ENCODE data around the gene SGSM1.
"Not testable (repeated sequence)": the region's sequence is repeated elsewhere in the genome, so short reads cannot be mapped to it uniquely, and the experiment has no call there.

Gene SGSM1

DNA sequence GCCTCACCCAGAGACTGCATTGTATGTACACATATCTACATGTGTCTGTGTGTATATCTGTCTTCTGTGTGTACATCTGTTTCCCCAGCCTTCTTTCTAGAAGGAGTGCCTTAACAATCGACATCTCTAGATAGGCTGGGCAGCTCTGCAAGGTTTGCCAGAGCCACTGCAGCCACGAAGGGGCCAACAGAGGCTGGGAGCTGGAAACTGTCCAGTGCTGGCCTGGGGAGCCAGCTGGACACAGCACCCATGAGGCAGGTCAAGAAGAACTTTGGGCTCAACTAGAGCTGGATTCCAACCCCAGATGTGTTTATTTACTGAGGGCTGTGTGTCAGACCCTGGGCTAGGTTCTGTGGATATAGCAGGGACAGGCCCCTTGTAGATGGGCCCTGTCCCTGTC, 3.3 kb downstream of the SGSM1 start:
- DNase-seq = no peak

DNA sequence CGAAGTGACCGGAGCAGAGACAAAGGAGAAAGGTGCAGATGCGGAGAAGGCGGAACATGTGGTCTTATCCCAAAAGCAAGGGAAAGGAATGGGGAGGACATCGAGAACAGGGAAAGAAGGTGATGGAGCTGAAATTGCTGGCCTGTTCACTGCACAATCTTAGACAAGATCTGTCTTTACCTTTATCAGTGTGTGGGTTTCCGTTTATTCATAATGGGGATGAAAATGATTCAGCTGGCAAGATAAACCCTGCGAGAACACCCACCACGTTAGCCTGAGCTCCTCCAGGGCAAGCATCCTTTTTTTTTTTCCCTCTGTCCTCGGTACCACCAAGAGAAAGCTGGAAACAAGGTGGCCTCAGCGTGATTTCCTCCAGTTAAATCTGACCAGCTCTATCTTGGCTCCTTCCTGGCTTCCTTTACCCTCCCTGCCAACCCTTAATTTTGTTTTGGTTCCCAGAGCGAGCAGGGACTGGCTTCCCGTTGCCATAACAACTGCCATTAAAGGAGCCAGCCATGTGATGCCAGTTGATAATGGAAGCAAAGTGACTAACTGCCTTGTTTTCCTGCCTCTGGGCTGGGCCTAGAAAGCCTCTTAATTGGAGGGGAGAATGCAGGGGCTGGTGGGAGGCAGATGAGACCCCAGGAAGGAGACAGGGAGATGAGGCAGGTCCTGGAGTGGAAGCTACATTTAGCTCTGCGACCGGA, 4.2 kb downstream of the SGSM1 start:
- no peak for DNase-seq

DNA sequence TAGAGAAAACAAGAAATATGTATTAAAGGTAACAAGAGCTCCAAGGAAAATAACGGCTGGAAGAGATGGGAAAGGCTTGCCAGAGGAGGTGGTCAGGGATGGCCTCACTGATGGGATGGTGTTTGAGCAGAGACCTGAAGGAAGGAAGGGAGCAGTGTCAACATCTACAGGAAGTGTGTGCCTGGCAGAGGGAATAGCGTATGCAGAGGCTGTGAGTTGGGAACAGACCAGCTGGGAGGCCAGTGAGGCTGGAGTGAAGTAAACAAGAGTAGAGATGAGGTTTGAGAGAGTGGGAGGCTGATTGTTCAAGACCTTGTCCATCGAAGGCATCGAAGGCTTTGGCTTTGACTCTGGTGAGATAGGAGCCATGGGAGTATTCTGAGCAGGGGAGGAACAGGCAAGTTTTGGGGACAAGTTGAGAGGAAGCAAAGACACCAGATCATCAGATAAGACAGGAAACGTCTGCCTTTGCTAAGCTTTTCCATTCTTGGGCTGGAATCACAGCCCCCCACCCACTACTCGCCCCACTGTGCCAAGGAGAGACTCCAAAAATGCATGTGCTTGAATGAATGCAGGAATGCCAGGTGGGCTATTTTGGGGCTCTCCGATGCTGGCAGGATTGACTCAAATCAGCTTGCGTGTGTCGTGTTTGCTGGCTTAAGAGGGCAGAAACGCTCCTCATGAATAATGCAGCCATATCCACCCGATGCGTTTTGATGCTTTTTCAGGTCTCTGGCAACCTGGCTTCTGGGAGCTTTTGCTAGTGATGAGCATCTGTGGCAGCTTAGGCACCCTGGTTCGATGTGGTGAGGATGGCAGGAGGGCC, 7.2 kb downstream of the SGSM1 start:
- DNase-seq = no peak

DNA sequence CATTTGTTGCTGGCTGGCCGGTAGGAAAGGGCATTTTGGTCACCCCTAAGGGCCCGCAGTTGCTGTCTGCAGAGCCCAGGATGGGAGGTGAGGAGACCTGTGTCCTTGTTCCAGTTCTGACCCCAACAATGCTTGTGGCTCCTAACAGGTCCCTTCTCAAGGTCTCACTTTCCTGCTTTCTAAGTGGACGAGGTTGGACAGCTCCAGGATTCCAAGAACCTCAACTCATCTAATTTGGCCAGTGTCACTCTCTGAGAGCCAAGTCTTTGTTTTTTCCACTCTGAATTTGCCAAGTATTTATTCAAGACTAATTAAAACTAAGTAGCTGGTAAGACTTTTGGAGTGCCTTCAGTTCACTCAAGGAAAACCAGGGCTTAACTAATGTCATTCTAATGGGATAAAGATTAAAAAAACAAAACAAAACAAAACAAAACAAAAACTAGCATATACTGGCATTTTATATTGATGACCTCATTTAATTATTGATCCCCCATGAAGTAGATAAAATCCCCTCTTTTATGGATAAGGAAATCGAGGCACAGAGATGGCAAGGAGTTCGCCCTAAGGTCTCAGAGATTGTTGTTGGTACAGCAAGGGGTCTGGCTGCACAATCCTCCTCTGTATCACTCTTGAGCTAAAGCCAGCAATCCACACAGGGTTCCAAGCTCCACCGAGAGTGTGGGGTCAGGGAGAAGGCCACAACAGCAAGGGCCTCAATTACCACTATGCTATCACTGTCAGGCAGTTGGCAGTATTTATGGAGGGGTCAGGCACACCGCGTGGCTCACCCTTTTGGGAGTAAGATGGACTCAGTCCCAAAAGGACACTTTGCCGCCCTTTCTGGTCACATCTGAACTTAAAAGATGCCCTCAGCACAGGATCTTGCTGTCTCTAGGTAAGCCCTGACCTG, 8.1 kb downstream of the SGSM1 start:
- no peak for DNase-seq

DNA sequence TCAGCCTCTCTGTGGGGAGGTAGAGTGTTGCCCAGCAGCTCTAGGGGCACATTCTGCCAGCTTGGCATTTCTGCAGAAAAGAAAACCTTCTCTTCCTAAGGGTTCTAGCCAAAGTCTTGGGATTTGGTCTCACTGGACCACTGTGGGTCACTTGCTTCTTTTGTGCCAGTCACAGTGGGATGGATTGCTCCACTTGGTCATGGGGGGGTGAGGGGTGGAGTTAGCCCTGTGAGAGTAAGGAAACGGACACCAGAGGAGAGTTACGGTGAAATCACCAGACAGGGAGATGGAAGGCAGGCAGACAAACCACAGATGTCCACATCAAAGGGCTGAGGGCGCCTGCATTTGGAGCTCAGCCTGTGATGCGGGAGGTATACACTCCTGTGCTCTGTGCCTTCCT, 10.8 kb downstream of the SGSM1 start:
- no peak for DNase-seq

DNA sequence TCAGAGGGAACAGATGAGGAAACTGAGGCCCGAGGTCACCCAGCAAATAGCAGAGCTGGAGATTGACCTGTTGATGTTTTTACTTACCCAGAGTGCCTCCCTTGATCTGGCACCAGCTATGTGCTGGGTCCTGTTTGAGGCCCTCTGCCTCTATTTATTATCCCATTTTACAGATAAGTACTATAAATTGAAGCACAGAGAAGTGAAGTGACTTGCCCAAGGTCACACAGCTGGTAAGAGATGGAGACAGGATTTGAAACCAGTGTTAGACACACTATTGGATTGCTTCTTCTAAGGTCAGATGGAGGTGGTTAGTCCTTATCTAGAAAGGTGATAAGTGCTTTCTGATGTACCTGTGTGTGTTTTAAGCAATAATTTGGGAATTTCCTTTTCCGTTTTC, 13.5 kb downstream of the SGSM1 start:
- no peak for DNase-seq

DNA sequence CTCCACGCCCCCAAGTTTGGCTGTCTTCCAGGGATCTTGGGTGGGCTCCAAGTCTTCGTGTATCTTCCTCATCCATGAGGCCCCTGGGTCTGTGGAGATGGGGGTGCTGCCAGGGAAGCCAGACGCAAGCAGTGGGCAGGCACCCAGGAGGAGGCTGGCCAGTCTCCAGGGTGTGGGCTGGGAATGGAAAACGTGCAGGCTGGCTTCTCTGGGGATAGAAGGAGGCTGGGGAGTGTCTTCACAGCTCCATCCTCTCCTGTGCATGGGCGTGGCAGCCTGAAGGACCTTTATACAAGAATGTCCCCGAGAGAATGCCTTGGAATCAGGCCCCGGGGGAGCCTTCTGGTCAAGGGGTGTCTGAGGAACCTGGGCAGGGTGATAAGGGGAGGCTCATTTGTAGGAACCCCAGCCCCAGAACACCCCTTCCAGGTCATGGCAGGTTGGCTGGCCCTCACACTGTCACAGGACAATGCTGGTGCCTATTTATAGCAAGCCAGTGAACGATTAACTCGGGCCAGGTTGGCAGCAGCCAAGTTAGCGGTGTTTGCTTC, 14.0 kb downstream of the SGSM1 start:
- no peak for DNase-seq

DNA sequence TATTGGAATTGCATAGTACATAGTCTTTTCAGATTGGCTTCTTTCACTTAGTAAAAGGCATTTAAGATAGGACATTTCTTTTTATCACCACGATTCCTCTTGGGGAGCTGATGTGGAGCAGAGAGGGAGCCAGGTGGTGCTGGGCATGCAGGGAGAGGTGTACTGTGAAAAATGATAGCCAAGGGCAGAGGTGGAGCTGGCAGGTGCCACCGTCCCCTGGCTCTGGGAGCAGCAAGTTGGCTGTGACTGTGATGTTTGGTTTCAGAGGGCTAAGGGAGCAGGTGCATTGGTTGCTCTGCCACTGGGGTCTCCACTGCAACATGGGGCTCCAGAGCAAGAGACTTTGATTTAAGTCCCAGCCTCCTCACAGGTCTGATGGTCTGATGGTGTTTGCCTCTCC, 16.5 kb downstream of the SGSM1 start:
- no peak for DNase-seq

DNA sequence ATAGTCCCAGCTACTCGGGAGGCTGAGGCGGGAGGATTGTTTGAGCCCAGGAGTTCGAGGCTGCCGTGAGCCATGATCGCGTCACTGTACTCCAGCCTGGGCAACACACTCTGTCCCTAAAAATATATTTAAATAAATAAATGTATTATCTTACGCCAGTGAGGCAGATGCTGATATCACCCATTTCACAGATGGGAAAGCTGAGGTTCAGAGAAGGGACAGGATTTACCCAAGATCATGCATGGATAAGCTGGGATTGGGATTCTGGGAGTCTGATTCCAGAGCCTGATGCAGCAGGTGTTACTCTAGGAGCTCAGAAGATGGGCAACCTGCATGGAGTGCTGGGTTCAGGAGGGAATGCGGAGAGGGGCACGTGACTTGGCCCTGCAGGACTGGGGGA, 17.8 kb downstream of the SGSM1 start:
- no peak for DNase-seq

DNA sequence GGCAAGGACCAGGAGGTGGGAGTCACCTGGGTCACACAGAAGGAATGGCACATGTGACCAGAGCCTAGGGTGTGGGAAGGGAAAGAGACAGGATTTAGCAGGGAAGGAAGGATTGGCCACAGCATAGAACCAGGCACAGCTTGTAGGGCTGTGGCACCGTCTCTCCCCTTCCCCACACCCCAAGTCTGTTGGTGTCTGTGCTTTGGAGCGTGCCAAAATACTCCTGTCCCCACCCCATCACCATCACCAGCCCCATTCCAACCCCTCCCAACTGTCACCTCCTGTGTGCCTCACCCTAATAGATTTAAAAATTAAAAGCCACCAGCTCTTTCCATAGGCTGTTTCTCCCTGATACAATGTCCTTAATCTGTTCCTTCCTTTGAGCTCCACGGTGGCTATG, 18.2 kb downstream of the SGSM1 start:
- no peak for DNase-seq

DNA sequence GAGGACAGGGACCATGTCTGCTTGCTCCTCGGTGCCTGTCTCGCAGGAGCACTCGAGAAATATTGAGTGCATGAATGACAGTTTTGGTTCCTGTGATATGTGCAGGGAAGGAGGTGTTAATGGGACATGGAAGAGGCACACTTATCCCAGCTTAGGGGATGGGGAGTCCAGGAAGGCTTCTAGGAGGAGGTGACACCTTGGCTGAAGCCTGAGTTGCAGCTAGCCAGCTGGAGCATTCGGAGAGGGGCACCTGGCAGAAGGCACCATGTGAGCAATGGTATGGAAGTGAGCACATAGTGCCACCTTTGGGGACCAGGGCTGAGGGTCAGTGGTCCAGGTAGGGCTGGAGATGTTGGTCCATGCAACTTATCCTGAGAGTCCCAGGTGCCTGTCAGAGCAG, 18.9 kb downstream of the SGSM1 start:
- no peak for DNase-seq

DNA sequence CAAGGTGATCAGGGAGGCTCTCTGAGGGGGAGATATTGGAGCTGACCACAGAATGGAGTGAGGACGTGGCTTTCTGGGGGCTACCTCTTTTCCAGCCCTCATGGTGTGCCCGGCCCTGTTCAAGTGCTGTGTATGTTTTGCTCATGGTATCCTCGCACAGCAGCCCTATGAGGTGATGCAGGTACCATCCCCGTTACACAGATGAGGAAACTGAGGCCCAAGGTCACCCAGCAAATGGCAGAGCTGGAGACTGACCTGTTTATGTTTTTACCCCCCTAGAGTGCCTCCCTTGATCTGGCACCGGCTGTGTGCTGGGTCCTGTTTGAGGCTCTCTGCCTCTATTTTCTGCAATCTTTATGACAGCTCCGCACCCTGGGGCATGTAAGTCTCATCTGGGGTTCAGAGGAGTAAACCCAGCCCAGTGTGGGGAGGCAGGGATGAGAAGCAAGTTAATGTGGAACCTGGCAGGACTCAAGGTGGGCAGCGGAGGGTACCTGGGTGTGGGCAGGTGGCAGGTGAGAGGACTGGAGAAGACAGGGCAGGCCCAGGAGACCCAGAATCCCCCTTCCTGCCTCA, 20.8 kb downstream of the SGSM1 start:
- no peak for DNase-seq

DNA sequence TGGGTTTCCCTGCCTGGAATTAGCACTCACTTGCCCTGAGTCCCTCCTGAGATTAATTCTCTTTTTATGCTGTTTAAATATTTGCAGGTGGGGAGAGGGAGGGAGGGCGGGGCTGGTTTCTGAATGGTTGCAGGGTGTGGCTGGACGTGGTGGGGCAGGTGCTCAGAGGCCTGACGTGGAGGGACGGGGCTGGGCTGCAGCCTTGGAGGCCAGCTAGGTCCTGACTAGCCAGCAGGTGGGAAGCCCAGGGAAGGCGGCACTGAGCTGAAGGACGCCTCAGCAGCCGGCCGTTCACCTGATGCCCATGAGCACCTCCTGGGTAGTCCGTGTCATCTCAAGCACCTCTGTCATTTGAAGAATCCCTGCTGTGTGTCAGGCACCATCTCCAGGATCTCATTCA, 21.3 kb downstream of the SGSM1 start:
- DNase-seq = no peak

DNA sequence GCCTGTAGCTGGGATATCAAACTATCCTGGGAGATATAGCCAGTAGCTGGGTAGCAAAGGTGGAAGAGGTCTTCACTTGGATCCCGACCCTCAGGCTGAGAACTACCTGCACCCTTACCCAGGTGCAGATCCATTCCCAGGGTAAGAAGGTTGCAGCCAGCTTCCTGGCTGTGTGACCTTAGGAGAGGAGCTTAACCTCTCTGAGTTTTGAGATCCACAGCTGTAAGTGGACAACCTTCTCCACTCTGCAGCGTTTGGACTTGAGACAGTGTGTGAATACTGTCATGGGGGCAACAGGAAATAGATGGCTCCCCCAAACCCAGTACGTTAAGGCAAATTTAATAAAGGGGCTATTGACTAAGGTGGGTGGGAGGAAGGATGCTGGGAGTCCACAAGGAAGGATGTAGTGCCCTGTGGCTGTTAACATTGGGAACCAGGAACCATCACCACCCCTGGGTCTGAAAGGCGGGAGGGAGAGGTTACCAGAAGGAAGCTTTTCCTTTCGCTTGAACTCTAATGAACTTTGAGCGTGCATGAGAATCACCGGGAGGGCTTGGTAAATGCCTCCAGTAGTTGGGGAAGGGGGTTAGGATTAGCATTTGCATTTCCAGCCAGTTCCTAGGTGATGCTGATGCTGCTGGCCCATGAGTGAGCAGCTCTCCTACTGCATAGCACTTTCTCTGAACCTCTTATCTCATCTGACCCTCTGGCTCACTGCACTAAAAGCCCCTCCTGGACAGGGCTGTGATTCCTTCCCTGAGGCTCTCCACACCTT, 24.4 kb downstream of the SGSM1 start:
- DNase-seq = no peak

DNA sequence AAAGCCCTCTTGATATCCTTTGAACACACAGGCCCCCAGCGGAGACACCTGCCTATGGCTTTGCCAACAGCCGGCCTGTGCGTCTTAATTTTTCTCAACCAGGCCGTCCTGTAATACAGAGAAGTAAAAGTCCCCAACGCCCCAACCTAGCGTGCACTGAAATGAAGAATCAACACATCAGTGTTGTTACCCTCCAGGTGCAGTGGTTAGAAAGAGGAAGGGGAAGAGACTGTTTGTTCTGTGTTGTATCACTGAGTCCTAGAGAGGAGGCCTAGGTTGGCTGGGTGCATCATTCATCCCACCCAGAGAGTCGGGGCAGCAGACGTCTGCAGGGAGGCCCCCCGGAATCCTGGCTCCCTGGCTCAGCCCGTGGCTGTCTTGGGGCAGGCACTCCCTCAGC, 25.7 kb downstream of the SGSM1 start:
- no peak for DNase-seq

DNA sequence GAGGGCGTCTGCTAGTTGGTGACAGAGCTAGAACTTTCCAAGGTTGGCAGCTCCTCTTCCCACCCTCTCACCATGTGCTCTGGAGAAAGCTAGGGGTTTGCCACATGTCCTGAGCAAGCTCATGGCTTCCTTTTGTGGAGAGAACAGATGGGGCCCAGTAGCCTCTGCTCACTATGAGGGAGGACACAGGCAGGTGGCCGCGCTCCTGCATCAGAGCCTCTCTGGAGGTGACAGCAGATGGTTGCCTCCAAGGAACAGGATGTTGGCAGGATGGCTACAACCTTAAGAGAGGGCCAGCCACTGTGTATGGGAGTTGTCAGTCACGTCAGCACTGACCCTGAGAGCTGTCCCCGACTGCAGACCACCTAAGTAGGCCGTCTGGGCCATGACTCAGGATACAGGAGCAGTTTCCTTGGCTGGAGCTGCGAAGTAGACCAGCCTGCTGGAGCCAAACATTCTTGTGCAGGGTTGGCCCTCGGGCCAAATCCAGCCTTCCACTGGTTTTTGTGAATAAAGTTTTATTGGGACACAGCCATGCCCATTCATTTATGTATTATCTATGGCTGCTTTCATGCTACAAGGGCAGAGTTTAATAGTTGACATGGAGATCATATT, 28.0 kb downstream of the SGSM1 start:
- no peak for DNase-seq

DNA sequence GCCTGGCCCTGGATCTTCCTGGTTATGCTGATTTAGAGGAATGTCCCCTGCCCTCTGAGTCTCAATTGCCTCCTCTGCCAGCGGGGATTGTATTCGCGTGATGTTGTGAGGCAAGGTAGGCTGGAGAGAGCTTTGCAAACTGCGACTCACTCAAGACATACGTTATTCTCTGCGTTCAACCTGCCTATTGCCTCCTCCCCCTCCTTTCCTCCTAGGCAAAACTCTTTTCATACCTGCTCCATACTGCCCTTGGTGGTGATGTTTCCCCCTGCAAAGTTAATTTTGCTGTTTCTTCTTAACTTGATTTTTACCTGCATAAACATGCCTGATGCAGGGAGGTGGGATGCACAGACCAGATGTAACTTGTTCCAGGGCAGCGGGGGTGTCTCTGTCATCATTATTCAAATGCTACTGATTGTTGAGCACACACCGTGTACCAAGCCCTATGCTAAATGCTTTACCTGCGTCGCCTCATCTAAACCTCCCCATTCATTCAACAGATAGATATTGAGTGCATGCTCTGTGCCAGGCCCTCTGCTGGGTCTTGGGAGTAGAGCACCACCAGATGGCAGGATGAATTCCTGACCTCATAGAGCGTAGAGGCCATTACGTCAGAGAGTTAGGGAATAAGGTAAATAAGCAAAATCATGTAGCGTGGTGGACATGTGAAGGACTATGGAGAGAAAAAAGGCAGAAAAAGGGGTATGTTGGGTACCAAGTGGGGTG, 29.0 kb downstream of the SGSM1 start:
- no peak for DNase-seq

DNA sequence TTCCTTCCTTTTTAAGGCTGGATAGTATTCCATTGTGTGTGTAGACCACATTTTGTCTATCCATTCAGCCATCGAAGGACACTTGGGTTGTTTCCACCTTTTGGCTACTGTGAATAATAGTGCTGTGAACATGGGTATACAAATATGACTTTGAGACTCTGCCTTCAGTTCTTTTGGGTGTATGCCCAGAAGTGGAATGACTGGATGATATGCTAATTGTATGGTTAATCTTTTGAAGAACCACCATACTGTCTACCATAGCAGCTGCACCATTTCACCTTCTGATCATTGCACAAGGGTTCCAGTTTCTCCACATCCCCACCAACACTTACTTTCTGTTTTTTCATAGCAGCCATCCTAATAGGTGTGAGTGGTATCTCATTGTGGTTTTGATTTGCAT, 30.3 kb downstream of the SGSM1 start:
- no peak for DNase-seq

DNA sequence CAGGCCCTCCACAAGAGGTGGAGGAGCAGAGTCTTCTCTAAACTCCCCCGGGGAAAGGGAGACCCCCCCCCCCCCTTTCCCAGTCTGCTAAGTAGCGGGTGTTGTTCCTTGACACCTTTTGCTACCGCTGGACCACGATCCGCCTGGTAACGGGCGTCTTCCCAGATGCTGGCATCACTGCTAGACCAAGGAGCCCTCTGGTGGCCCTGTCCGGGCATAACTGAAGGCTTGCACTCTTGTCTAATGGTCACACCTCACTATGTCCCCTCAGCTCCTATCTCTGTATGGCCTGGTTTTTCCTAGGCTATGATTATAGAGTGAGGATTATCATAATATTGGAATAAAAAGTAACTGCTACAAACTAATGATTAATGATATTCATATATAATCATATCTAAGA, 31.5 kb downstream of the SGSM1 start:
- DNase-seq = not testable (repeated sequence)

DNA sequence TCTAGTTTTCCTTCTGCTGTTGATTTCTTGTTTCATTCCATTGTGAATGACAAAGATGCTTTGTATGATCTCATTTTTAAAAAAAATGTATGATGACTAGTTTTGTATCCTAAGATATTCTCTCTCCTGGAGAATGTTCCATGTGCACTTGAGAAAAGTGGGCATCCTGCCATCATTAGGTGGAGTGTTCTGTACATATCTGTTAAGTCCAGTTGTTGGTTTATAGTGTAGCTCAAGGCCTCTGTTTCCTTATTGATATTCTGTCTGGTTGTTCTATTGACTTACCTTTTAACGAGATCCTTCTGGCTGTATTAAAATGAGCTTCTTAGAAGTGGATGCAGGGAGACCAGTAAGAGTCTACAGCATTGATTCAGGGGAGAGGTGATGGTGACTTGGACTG, 35.2 kb downstream of the SGSM1 start:
- DNase-seq = no peak

DNA sequence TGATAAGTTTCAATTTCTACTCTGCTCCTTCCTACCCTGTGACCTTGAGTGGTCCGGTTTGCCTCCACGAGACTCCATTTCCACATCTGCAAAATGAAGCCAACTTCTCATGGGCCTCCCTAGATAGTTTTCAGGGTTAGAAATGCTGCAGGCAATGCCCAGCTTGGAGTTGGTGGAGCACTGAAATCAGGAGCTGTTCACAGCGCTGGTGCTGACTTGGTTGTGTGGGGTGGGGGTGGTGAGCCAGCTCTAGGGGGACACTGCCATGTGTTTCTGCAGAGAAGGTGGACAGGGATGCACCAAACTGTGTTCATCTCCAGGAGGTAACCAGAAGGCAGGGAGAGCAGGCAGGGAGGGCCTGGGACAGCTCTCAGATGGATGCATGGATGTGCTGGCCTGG, 37.0 kb downstream of the SGSM1 start:
- DNase-seq = no peak
